Mesendoderm (in vitro differentiated cells): ENCODE results near the gene PPAN.

Source experiments
- small RNA-seq: library from polyadenylated mRNA; stranded (forward); fragments of <200 nt; extraction: miRNeasy Mini kit (QIAGEN cat#:217004); gene quantifications from one replicate; pipeline ENCODE3, GENCODE V24; 2013; ENCODE audit not compliant: insufficient read depth

Gene PPAN

Small RNA genes lying within 50 kb of the gene (small RNA-seq; reads per million reads assigned to genes)
- gene SNORD105 (148 reads per million, percentile 96 among the genes with 10 or more reads in this experiment), gene SNORD105B (487 reads per million, percentile 98 among the genes with 10 or more reads in this experiment)
